Coronary artery (tissue), 2 donors: ENCODE results near the gene MSH4.

Experiments used
- DNase-seq: peaks from one replicate; pipeline ENCODE4 v3.0.0-alpha.2; 2017; ENCODE audit warnings: low spot score
- H3K27ac ChIP-seq, 2 donors: fragments of 200-600 bp; sonication (generic); one replicate each; pipeline ENCODE4 v1.5.1; 2016 to 2019
- H3K4me3 ChIP-seq: fragments of 200-600 bp; sonication (generic); 2 replicates; pipeline ENCODE4 v1.5.1; 2016; ENCODE audit warnings: mild to moderate bottlenecking, moderate library complexity
- CTCF ChIP-seq: fragments of 200-600 bp; sonication (generic); IDR thresholded peaks from one replicate; pipeline ENCODE4 v1.5.1; 2019; ENCODE audit warnings: antibody characterized with exemption

The MSH4 gene

GRCh38 chr1:75952016-75952415 is 155.3 kb downstream of the MSH4 start:
- no peak for DNase-seq
- Histone ChIP-seq H3K27ac (no peak overlapping the region), H3K4me3 (no peak overlapping the region)
- TF ChIP-seq CTCF = no peak

DNA sequence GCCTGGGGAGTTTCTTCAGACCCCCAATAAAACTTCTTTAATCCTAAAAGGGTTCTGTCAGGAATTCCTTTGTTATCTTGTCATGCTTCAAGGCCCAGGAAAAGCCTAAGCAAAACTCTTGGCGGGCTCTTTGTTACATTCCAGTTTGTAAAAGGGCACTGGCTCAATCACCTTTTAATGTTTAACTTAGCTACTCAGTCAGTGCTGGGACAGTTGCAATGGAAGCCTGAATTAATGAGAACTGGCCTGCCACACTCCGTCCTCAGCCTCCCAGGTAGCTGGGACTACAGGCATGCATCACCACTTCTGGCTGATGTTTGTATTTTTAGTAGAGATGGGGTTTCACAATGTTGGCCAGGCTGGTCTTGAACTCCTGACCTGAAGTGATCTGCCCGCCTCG is 156.8 kb downstream of the MSH4 start:
- H3K4me3 ChIP-seq = no peak overlapping the region
- TF ChIP-seq CTCF = no peak
- no peak for DNase-seq
- no peak overlapping the region for H3K27ac ChIP-seq

DNA sequence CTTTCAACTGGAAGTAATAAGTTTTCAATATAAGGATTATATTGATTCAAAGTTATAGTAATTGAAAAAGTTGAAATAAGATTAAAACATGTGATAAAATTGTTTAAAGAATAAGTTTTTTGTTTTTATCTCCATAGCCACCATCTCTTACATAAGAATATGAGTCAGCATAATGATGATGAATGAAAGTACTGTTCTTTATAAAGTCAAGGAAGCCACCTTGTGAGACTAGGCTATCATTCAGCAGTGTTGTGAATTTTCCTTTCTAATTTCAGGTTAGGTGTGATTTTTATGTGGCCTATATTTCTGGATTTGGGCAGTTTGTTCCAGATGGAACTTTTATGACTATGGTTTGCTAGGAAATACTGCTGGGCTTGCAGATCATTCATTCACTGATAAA is 157.9 kb downstream of the MSH4 start:
- Histone ChIP-seq H3K4me3 (no peak overlapping the region), H3K27ac (no peak overlapping the region)
- DNase-seq = no peak
- no peak for TF ChIP-seq CTCF
